Measurements from ENCODE around the gene OR8B4.
"Not testable (repeated sequence)": the region's sequence is repeated elsewhere in the genome, so short reads cannot be mapped to it uniquely, and the experiment has no call there.

The OR8B4 gene

DNA sequence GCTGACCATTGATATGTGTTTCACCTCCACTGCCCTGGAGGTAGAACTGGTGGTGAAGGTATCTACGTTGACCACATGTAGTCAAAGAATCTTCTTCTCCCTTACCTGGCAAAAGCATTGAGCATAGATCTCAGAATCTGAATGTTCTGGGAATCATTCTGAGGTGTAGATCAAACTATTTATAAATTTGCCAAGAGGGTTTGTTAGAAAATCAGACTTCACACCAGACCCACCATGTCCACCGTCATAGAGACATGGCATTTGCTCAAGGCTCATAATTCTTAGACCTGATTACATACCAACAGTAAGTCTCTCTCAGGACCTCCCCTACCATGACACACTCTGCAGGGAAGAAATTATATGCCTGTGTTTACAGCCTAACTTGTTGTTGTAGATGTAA, 40.3 kb downstream of the OR8B4 start, which contains the start of gene OR8B2:
OR8B2 (minus strand) TSS at position 101 of the 400 bp plus-strand sequence. CDS start 1,156 bp downstream, outside the sequence.
- TF ChIP-seq CTCF (IDR thresholded peaks at IDR 0.05; ENCODE audit: borderline replicate concordance, insufficient read depth, low read depth, low read length), result no peak
- no peak within 1 kb of the TSS for H3K4me3 ChIP-seq (ENCODE audit: low read depth, low read length)

- not testable (repeated sequence) for H3K4me3 ChIP-seq (ENCODE audit: low read depth, low read length)
Measured at GRCh38 chr11:124382857-124383256, 41.8 kb downstream of the OR8B4 start.

GRCh38 chr11:124380585-124380984, 44.1 kb downstream of the OR8B4 start:
- no peak for TF ChIP-seq CTCF (IDR thresholded peaks at IDR 0.05; ENCODE audit: borderline replicate concordance, insufficient read depth, low read depth, low read length)

GRCh38 chr11:124376280-124376679, 48.4 kb downstream of the OR8B4 start:
- no peak for TF ChIP-seq CTCF (IDR thresholded peaks at IDR 0.05; ENCODE audit: borderline replicate concordance, insufficient read depth, low read depth, low read length)
- no peak overlapping the region for H3K4me3 ChIP-seq (ENCODE audit: low read depth, low read length)

More at GRCh38 chr11:124380585-124380984, 44.1 kb downstream of the OR8B4 start:
- H3K4me3 ChIP-seq (ENCODE audit: low read depth, low read length), result no peak overlapping the region
